Amniotic epithelial cell (primary cell): Measurements from ENCODE around the gene RNF227.
"Not testable (repeated sequence)": the region's sequence is repeated elsewhere in the genome, so short reads cannot be mapped to it uniquely, and the experiment has no call there.

Source experiments
- DNase-seq: peaks from one replicate; pipeline ENCODE4 v3.0.0-alpha.2; 2010; ENCODE audit warnings: low read depth

RNF227 gene

DNA sequence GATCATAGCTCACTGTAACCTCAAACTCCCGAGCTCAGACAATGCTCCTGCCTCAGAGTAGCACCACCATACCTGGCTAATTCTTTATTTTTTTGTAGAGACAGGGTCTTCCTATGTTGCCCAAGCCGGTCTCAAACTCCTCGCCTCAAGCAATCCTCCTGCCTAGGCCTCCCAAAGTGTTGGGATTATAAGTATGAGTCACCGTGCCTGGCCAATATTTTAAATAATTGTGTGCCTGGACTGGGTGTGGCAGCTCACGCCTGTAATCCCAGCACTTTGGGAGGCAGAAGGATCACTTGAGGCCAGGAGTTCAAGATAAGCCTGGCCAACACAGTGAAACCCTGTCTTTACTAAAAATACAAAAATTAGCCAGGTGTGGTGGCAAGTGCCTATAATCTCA is 51.7 kb downstream of the RNF227 start:
- DNase-seq = not testable (repeated sequence)
